Neutrophil (primary cell): ENCODE measurements around the gene CD300LG.

Experiments
- H3K27ac ChIP-seq: fragments of 200-600 bp; sonication (generic); 2 replicates; pipeline ENCODE4 v1.5.1; 2016; ENCODE audit warnings: mild to moderate bottlenecking, moderate library complexity
- H3K27me3 ChIP-seq: fragments of 200-600 bp; sonication (generic); 2 replicates; pipeline ENCODE4 v1.6.0; 2016; ENCODE audit warnings: mild to moderate bottlenecking
- H3K36me3 ChIP-seq: fragments of 200-600 bp; sonication (generic); 2 replicates; pipeline ENCODE4 v1.5.1; 2017
- H3K4me1 ChIP-seq, 2 experiments: fragments of 200-600 bp in 1 of 2; sonication (generic) in 1 of 2; 1 replicate in 1 of 2; 2 replicates in 1 of 2; pipeline versions ENCODE4 v1.5.1 to v1.6.1; 2013 to 2016; ENCODE audit warnings: low read depth in 1 of 2, low read length in 1 of 2, mild to moderate bottlenecking in 1 of 2, moderate library complexity in 1 of 2; ENCODE audit not compliant: control insufficient read depth in 1 of 2, insufficient read depth in 1 of 2
- H3K4me3 ChIP-seq, 2 experiments: fragments of 200-600 bp in 1 of 2; sonication (generic) in 1 of 2; 1 replicate in 1 of 2; 2 replicates in 1 of 2; pipeline ENCODE4 v1.5.1; 2013 to 2016; ENCODE audit warnings: low read depth in 1 of 2, low read length in 1 of 2, mild to moderate bottlenecking in 1 of 2, moderate library complexity in 1 of 2
- H3K9me3 ChIP-seq: fragments of 200-600 bp; sonication (generic); 2 replicates; pipeline ENCODE4 v1.5.1; 2016
- CTCF ChIP-seq: fragments of 200-600 bp; sonication (generic); IDR thresholded peaks from 2 replicates; pipeline ENCODE4 v1.5.1; 2016; ENCODE audit warnings: antibody characterized with exemption

CD300LG gene

GRCh38 chr17:43871946-43872690 is 25.1 kb downstream of the CD300LG start:
- no peaks in the 10 kb centered on the region for H3K36me3 ChIP-seq
- no peaks in the 10 kb centered on the region for H3K4me1 ChIP-seq
- H3K27ac ChIP-seq, result no peak overlapping the region
- no peaks in the 10 kb centered on the region for H3K9me3 ChIP-seq
- H3K27me3 ChIP-seq, result peaks cover 13% of the 10 kb centered on the region
- H3K4me3 ChIP-seq, result no peak overlapping the region
- TF ChIP-seq CTCF, result no peak

DNA sequence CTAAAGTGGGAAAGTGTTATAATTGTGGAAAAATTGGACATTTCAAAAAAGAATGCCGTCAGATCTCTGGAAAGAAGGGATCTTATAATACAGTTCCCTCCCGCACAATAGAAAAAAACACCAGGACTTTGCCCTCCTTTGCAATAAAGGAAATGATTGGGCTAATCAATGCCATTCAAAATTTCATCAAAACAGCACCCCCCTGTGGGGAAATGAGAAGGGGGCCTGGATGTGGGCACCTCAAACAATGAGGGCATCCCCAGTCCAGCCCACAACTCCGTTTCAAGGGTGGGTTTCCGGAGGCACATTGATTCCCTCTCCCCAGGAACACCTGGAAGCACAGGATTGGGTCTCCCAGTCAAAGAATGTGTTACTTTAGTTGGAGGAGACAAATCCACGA is 26.1 kb downstream of the CD300LG start:
- Histone ChIP-seq H3K9me3 (no peaks in the 10 kb centered on the region), H3K36me3 (no peaks in the 10 kb centered on the region), H3K4me3 (no peak overlapping the region), H3K27ac (no peak overlapping the region), H3K4me1 (no peaks in the 10 kb centered on the region), H3K27me3 (peaks cover 13% of the 10 kb centered on the region)
- no peak for TF ChIP-seq CTCF

- peaks cover 13% of the 10 kb centered on the region for H3K27me3 ChIP-seq
- no peaks in the 10 kb centered on the region for H3K36me3 ChIP-seq
- no peaks in the 10 kb centered on the region for H3K4me1 ChIP-seq
- no peaks in the 10 kb centered on the region for H3K9me3 ChIP-seq
- H3K27ac ChIP-seq, result no peak overlapping the region
- H3K4me3 ChIP-seq, result no peak overlapping the region
- TF ChIP-seq CTCF, result no peak
Measured at GRCh38 chr17:43873815-43874214, 26.8 kb downstream of the CD300LG start.

- no peaks in the 10 kb centered on the region for H3K9me3 ChIP-seq
- H3K27me3 ChIP-seq, result peaks cover 13% of the 10 kb centered on the region
- H3K27ac ChIP-seq, result no peak overlapping the region
- TF ChIP-seq CTCF, result no peak
- H3K36me3 ChIP-seq, result no peaks in the 10 kb centered on the region
- H3K4me3 ChIP-seq, result no peak overlapping the region
- H3K4me1 ChIP-seq, result no peaks in the 10 kb centered on the region
Measured at GRCh38 chr17:43874293-43874692, 27.3 kb downstream of the CD300LG start.

- no peaks in the 10 kb centered on the region for H3K9me3 ChIP-seq
- peaks cover 7% of the 10 kb centered on the region for H3K27me3 ChIP-seq
- H3K36me3 ChIP-seq, result no peaks in the 10 kb centered on the region
- TF ChIP-seq CTCF, result no peak
- H3K4me1 ChIP-seq, result no peaks in the 10 kb centered on the region
- H3K4me3 ChIP-seq, result no peak overlapping the region
- H3K27ac ChIP-seq, result no peak overlapping the region
Measured at GRCh38 chr17:43875476-43876147, 28.6 kb downstream of the CD300LG start.
